Stimulated activated CD4-positive, alpha-beta T cell treated with anti-CD3 and anti-CD28 coated beads, TNF-alpha, amount 100 ng/mL, for 48 hours (primary cell): Measurements from ENCODE around the gene TERB1.

Source experiments
- DNase-seq, 3 donors: peaks; one replicate each; pipeline ENCODE4 v3.0.0-alpha.2; 2020; ENCODE audit warnings: low read depth in 3 of 3

TERB1 gene

DNA sequence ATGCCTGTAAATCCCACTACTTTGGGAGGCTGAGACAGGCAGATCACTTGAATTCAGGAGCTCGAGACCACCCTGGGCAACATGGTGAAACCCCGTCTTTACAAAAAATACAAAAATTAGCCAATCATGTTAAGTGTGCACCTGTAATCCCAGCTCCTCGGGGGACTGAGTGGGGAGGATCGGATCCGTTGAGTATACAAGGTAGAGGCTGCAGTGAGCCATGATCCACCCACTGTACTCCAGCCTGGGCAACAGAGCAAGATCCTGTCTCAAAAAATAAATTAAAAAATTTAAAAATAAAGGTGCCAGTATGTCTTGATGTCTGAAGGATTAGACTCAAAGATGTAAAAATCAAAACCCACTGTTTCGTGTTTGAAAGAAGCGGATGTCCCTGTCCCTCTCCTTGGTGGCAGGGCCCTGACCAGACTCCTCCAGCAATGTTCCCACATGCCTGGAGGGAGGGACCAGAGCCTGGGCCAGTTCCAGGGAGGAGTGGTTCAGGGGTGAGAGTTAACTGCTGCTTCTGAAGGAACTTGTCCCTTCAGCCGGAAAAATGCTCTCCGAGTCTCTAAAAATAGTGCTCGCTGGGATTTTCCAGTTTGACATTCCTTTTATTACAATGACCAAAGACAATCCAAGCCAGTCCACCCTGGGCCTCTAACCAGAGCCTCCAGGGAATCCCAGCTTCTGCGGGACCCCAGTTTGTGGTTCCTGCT, 95.4 kb downstream of the TERB1 start:
- no peak for DNase-seq
